LNCAP (cell line): Measurements from ENCODE around the gene CSHL1.

Experiments used
- CTCF ChIP-seq: fragments of 450-650 bp; IDR thresholded peaks from 2 replicates; pipeline ENCODE4 v1.5.1; 2017; ENCODE audit warnings: mild to moderate bottlenecking

CSHL1 gene

DNA sequence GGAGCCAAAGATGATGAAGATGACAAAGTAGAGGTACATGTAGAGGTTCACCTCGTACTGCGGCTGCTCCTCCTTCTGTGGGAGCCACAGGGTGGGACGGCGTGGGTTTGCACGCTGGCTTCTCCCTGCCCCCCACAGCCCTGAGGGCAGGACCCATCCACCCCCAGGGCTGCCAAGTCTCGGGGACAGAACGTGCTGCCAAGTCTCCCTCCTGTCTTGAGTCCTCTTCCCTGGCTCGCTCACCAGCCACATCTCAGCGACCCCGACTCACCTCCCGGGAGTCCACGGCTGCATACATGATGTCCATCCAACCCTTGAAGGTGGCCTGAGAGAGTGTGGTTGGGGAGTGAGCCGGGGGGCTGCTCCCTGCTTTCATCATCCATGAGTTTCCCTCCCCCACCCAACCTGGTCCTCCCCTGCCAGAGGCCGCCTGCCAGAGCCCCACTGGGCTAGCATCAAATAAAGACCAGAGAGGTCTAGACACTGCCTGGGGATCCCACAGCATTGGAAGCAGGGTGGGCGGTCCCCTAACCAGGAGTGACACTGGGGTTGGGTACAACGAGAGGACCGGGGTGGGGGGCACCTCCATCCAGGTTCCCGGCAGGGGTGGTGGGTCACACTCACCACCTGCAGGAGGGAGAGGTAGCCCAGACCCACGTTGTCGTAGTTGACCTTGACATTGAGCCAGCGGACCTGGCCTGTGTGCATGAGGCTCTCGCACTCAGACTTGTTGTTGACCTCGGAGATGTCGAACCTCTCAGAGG, 33.9 kb upstream of the CSHL1 start:
- no peak for TF ChIP-seq CTCF

DNA sequence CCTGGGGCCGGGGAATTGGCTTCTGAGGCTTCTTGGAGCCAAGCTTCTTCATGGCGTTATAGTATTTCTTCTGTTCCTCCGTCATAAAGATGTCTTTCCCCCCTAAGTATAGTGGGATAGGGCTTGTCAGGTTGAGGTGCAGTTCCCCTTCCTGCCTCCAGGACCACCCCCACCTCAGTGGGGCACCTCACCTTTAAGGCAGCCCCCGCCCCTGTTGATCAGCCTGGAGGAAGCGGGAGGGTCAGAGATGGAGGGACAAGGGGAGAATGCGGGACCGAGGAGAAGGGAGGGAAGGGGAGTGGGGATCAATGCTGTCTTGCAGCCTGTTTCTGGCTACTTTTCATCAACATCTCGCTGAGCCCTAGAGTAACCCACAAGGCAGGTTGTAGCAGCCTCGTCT, 32.7 kb upstream of the CSHL1 start:
- no peak for TF ChIP-seq CTCF

DNA sequence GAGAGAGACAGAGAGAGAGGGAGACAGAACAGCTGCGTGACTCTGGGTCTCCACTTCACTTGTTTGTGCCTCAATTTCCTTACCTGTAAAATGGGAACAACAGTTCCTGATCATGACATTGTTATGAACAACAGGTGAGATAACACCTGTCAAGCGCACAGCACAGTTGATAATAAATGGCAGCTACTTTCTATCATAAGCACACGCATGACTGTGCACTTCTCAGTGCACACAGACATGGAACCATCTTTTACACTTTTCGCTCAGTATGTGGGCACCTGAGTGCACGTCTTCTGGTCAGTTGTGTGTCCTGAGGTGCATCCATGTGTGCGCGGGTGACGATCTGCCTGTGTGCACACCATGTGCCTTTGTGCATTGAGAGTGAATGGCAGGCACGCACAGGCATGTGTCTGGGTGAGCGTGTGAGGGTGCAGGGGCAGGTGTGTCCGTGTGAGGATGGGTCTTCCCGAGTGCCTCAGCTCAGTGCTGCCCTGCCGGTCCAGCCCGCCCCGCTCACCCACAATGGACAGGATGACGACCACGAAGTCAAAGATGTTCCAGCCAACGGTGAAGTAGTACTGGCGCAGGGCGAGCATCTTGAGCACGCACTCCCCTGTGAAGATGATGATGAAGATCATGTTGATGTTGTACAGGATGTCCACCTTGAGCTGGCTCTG, 31.4 kb upstream of the CSHL1 start:
- no peak for TF ChIP-seq CTCF

DNA sequence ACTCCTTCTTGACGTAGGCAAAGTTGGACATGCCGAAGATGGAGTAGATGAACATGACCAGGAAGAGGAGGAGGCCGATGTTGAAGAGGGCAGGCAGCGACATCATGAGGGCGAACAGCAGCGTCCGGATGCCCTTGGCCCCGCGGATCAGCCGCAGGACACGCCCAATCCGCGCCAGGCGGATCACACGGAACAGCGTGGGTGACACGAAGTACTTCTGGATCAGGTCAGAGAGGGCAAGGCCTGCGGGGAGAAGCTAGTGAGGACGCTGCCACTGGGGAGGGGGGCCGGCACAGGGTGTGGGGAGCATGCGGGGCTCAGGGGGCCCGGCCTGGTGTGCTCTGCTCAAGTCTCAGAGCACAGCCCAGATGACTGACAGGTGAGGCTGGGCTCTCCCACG, 30.7 kb upstream of the CSHL1 start:
- no peak for TF ChIP-seq CTCF

DNA sequence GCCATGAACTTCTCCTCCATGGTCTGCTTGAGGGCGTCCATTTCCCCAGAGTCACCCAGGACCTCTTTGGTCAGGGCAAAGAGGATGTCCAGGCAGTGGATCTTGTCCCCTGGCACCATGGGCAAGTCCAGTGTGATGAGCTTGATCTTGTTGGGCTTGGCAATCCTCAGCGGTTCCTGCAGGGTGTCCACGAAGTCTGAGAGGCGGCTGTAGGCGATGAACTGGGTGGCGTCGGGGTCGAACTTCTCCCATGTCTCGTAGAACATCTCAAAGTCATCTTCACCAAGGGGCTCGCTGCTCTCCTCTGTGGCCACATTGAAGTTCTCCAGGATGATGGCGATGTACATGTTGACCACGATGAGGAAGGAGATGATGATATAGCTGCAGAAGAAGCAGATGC, 30.1 kb upstream of the CSHL1 start:
- no peak for TF ChIP-seq CTCF

GRCh38 chr17:63940584-63940983, 29.5 kb upstream of the CSHL1 start:
- no peak for TF ChIP-seq CTCF

DNA sequence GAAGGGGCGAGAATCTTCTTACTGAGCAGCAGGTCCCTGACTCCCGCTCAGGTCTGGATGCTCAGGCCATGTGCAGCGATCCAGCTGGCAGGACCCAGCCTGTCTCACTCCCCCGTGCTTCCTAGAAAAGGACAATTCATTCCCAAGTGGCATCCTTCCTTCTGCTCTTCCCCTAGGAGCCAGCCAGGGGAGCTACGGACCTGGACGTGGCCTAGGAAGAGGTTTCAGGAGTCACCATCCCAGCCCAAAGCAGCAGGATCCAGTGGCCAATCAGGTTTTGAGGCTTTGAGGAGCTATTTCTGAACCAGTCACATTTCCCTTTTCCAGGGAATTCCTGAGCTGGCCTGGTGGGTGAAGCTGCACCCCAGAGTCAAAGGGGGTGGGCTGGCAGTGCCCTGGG, 28.8 kb upstream of the CSHL1 start:
- TF ChIP-seq CTCF, result no peak
